Measurements from ENCODE around the gene TECTA.
"Not testable (repeated sequence)": the region's sequence is repeated elsewhere in the genome, so short reads cannot be mapped to it uniquely, and the experiment has no call there.

The TECTA gene

GRCh38 chr11:121237247-121237646 lies 136.2 kb downstream of the TECTA start:
- not testable (repeated sequence) for DNase-seq

- DNase-seq: no peak
Observed at GRCh38 chr11:121237686-121238658, 136.9 kb downstream of the TECTA start.

GRCh38 chr11:121238956-121239355 lies 137.9 kb downstream of the TECTA start:
- DNase-seq: no peak

GRCh38 chr11:121240001-121240400 lies 139.0 kb downstream of the TECTA start:
- DNase-seq: not testable (repeated sequence)

DNA sequence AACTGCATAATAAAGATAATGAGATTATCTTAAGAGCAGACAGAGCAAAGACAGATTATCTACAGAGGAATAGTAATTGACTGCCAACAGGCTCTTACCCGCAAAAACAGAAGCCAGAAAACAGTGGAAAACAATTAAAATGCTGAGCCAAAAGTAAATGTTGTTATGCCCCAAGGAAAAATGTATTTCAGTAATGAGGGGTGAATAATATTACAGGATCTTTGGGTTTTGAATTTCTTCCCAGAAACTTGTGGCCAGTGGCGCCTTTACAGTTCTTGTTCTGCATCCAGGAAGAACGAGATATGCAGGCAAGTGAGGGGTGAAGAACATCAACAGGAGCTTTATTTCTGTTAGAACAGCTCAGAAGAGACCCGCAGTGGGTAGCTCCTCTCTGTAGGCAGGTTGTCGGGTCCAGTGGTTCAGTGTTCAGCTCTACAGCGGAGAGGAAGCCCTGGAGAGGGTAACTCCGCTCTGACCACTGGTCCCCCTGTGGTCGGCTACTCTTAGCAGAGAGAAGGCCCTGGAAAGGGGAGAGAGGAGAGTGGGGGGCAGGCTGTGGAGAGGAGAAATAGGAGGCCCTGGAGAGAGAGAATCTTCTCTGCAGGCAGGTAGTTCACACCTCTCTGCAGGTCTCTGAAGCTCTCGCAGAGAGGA lies 139.7 kb downstream of the TECTA start:
- DNase-seq: no peak
